Neural cell (in vitro differentiated cells): Measurements from ENCODE around the gene LMO1. TPM values are rescaled to one million over a fixed set of nuclear protein-coding genes. Genes with fewer than 3 reads are reported as not detected.

Experiments used
- H2AFZ ChIP-seq: fragments of 200-600, 300-800 bp; sonication (generic), shearing (Covaris generic); 2 replicates; pipeline ENCODE4 v1.6.0; 2014; ENCODE audit warnings: low read depth, mild to moderate bottlenecking, antibody characterized with exemption, low read length, moderate library complexity
- H3F3A ChIP-seq: fragments of 200-600 bp; shearing (Covaris generic); 2 replicates; pipeline ENCODE4 v1.6.1; 2016; ENCODE audit warnings: mild to moderate bottlenecking, moderate library complexity, mixed read lengths, antibody characterized with exemption, low read length; ENCODE audit not compliant: insufficient read depth, poor library complexity, severe bottlenecking
- H3K27ac ChIP-seq: fragments of 200-600, 300-800 bp; sonication (generic), shearing (Covaris generic); 2 replicates; pipeline ENCODE4 v1.5.1; 2014; ENCODE audit warnings: mild to moderate bottlenecking, low read length, moderate library complexity
- H3K27me3 ChIP-seq: fragments of 300-800, 200-600 bp; sonication (generic), shearing (Covaris generic); 2 replicates; pipeline ENCODE4 v1.6.0; 2014; ENCODE audit warnings: mild to moderate bottlenecking, low read depth, low read length, moderate library complexity; ENCODE audit not compliant: insufficient read depth
- H3K36me3 ChIP-seq: fragments of 300-800, 200-600 bp; sonication (generic), shearing (Covaris generic); 2 replicates; pipeline ENCODE4 v1.5.1; 2014; ENCODE audit warnings: mild to moderate bottlenecking, antibody characterized with exemption, low read length, moderate library complexity; ENCODE audit not compliant: insufficient read depth
- H3K4me2 ChIP-seq: fragments of 300-800, 200-600 bp; sonication (generic), shearing (Covaris generic); 2 replicates; pipeline ENCODE4 v1.6.0; 2014; ENCODE audit warnings: mild to moderate bottlenecking, low read length
- H3K4me3 ChIP-seq: fragments of 300-800, 200-600 bp; sonication (generic), shearing (Covaris generic); 2 replicates; pipeline ENCODE4 v1.5.1; 2014; ENCODE audit warnings: mild to moderate bottlenecking, low read length, moderate library complexity
- H3K79me2 ChIP-seq: fragments of 200-600 bp; shearing (Covaris generic); replicated peaks from 2 replicates; pipeline ENCODE4 v1.6.0; 2014; ENCODE audit warnings: mild to moderate bottlenecking, low read length, moderate library complexity; ENCODE audit not compliant: insufficient read depth
- H3K9ac ChIP-seq: fragments of 300-800, 200-600 bp; sonication (generic), shearing (Covaris generic); 2 replicates; pipeline ENCODE4 v1.6.1; 2016; ENCODE audit warnings: mild to moderate bottlenecking, low read length, mixed read lengths
- H3K9me2 ChIP-seq: fragments of 200-600 bp; shearing (Covaris generic); 2 replicates; pipeline ENCODE4 v1.6.1; 2016; ENCODE audit warnings: mild to moderate bottlenecking, low read length, mixed read lengths; ENCODE audit not compliant: insufficient read depth
- H3K9me3 ChIP-seq: fragments of 200-600, 300-800 bp; sonication (generic), shearing (Covaris generic); 2 replicates; pipeline ENCODE4 v1.6.1; 2016; ENCODE audit warnings: mild to moderate bottlenecking, mixed run types, low read length, moderate library complexity, mixed read lengths
- H4K20me1 ChIP-seq: fragments of 200-600 bp; shearing (Covaris generic); 2 replicates; pipeline ENCODE4 v1.6.1; 2016; ENCODE audit warnings: mild to moderate bottlenecking, mixed run types; ENCODE audit not compliant: insufficient read depth
- EP300 ChIP-seq: fragments of 450-650 bp; conservative IDR thresholded peaks from 2 replicates; pipeline ENCODE4 v1.6.1; 2014; ENCODE audit warnings: antibody characterized with exemption, mild to moderate bottlenecking, moderate library complexity; ENCODE audit not compliant: poor library complexity, severe bottlenecking
- EZH2 ChIP-seq: fragments of 200-600, 300-800 bp; shearing (Covaris generic), sonication (generic); IDR thresholded peaks from 2 replicates; pipeline ENCODE4 v1.6.1; 2014; ENCODE audit warnings: antibody characterized with exemption, low read length, borderline replicate concordance, mild to moderate bottlenecking; ENCODE audit not compliant: insufficient read depth, poor library complexity, severe bottlenecking
- MXI1 ChIP-seq: fragments of 450-650 bp; conservative IDR thresholded peaks from 2 replicates; pipeline ENCODE4 v1.6.1; 2014; ENCODE audit warnings: antibody characterized with exemption, mild to moderate bottlenecking; ENCODE audit not compliant: poor library complexity, severe bottlenecking
- POLR2AphosphoS5 ChIP-seq: IDR thresholded peaks from 2 replicates; pipeline ENCODE4 v1.6.1; 2012
- RAD21 ChIP-seq: fragments of 450-650 bp; conservative IDR thresholded peaks from 2 replicates; pipeline ENCODE4 v1.6.1; 2014; ENCODE audit warnings: antibody characterized with exemption, mild to moderate bottlenecking, moderate library complexity
- SMC3 ChIP-seq: fragments of 450-650 bp; conservative IDR thresholded peaks from 2 replicates; pipeline ENCODE4 v1.6.1; 2014; ENCODE audit warnings: antibody characterized with exemption, mild to moderate bottlenecking, moderate library complexity; ENCODE audit not compliant: poor library complexity
- TAF1 ChIP-seq: IDR thresholded peaks from 2 replicates; pipeline ENCODE4 v1.6.1; 2012; ENCODE audit warnings: low read depth
- polyA plus RNA-seq: library from polyadenylated mRNA; depleted of rRNA; stranded (reverse); fragments of >200 nt; gene quantifications from 2 replicates; pipeline ENCODE4 v1.2.3, GENCODE V29; 2014
- TF ChIP-seq, protein P1 (sequence below): fragments of 450-650 bp; IDR thresholded peaks from 2 replicates; pipeline ENCODE4 v1.5.1; 2014; ENCODE audit warnings: antibody characterized with exemption, mild to moderate bottlenecking, moderate library complexity; ENCODE audit not compliant: poor library complexity, severe bottlenecking
- TF ChIP-seq, protein P2 (sequence below): IDR thresholded peaks from 2 replicates; pipeline ENCODE4 v1.6.1; 2012; ENCODE audit warnings: borderline replicate concordance

LMO1 gene
- polyA plus RNA-seq, 1 donor from 2014 or later = 4.4 TPM

DNA sequence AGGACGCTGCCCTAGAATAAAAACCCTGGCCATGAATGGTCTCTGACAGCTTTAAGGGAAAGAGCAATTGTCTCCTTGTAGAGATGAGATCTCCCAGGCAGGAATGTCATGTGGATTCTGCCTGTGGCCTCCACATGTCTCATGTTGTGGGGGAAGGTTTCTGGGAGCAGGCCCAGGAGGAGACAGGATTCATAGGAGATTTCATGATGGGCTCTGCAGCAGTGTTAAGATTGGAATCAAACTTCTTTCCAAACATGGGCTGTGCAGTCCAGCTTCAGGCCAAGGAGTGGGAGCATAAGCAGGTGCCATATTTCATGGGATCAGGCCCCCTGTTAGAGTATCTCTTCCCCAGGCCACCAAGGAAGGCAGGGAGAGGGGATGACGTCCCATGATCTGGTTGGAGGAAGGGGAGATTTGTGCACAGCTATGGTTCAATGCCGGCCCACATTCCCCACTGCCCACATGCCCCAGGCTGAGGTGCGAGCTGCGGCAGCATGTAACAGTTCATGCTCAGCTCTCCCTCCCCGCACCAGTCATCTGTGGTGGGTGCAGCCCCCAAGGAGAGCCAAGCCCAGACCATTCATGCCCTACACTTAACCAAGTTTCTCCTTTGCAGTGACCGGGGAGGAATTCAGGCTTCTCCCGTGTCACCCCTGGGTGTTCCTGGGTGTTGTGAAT is 42.5 kb downstream of the LMO1 start:
- Histone ChIP-seq H4K20me1 (no peaks in the 10 kb centered on the region), H3K4me2 (no peak overlapping the region), H3K27me3 (no peaks in the 10 kb centered on the region), H3K9ac (no peak overlapping the region), H3K36me3 (no peaks in the 10 kb centered on the region), H3K27ac (no peak overlapping the region), H3F3A (no peaks in the 10 kb centered on the region), H3K4me3 (no peak overlapping the region), H2AFZ (no peak overlapping the region), H3K9me3 (no peaks in the 10 kb centered on the region), H3K79me2 (no peaks in the 10 kb centered on the region), H3K9me2 (no peaks in the 10 kb centered on the region)
- no peak for TF ChIP-seq RAD21
- no peak for TF ChIP-seq TAF1
- TF ChIP-seq POLR2AphosphoS5 = no peak
- TF ChIP-seq EZH2 = no peak
- no peak for TF ChIP-seq EP300
- TF ChIP-seq SMC3 = no peak
- TF ChIP-seq, protein P1, sequence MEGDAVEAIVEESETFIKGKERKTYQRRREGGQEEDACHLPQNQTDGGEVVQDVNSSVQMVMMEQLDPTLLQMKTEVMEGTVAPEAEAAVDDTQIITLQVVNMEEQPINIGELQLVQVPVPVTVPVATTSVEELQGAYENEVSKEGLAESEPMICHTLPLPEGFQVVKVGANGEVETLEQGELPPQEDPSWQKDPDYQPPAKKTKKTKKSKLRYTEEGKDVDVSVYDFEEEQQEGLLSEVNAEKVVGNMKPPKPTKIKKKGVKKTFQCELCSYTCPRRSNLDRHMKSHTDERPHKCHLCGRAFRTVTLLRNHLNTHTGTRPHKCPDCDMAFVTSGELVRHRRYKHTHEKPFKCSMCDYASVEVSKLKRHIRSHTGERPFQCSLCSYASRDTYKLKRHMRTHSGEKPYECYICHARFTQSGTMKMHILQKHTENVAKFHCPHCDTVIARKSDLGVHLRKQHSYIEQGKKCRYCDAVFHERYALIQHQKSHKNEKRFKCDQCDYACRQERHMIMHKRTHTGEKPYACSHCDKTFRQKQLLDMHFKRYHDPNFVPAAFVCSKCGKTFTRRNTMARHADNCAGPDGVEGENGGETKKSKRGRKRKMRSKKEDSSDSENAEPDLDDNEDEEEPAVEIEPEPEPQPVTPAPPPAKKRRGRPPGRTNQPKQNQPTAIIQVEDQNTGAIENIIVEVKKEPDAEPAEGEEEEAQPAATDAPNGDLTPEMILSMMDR = no peak
- TF ChIP-seq MXI1 = no peak
- TF ChIP-seq, protein P2, sequence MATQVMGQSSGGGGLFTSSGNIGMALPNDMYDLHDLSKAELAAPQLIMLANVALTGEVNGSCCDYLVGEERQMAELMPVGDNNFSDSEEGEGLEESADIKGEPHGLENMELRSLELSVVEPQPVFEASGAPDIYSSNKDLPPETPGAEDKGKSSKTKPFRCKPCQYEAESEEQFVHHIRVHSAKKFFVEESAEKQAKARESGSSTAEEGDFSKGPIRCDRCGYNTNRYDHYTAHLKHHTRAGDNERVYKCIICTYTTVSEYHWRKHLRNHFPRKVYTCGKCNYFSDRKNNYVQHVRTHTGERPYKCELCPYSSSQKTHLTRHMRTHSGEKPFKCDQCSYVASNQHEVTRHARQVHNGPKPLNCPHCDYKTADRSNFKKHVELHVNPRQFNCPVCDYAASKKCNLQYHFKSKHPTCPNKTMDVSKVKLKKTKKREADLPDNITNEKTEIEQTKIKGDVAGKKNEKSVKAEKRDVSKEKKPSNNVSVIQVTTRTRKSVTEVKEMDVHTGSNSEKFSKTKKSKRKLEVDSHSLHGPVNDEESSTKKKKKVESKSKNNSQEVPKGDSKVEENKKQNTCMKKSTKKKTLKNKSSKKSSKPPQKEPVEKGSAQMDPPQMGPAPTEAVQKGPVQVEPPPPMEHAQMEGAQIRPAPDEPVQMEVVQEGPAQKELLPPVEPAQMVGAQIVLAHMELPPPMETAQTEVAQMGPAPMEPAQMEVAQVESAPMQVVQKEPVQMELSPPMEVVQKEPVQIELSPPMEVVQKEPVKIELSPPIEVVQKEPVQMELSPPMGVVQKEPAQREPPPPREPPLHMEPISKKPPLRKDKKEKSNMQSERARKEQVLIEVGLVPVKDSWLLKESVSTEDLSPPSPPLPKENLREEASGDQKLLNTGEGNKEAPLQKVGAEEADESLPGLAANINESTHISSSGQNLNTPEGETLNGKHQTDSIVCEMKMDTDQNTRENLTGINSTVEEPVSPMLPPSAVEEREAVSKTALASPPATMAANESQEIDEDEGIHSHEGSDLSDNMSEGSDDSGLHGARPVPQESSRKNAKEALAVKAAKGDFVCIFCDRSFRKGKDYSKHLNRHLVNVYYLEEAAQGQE = no peak

DNA sequence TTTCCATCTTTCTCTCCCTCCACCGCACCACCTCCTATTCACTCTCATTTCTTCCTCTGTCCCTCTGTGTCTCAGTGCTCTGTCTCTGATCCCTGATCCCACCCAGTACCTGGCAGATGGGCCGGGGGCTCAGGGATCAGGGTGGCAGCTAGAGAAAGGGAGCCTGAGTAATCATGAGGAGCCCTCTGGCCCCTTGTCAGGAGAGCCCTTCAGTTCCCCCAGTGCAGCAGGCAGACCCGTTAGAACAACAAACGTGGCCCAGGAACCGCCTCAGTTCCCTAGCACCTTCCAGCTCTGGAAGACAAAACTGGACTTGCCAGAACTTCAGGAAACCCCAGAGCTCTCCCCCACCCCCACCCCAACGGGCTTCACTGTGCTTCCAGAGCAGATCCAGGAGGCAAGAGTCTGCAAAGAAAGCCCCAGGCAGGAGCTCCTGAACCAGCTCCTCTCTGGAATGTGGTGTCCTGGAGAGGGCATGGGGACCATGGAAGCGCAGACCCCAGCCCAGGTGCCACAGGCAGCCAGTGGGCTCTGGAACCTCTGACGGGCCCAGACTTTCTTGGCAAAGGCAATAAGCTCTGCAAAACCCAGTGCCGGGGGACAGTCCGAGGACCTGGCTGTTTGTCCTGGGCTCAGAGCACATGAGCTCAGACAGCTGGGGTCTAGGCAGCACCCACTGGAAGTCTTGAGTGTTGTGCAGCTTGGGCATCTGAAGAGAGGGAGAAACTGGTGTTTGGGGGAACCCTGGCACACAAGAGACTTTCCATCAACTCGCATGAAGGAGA is 43.2 kb downstream of the LMO1 start:
- Histone ChIP-seq H3K27me3 (no peaks in the 10 kb centered on the region), H3K4me3 (no peak overlapping the region), H3K9me3 (no peaks in the 10 kb centered on the region), H3K27ac (no peak overlapping the region), H3K9me2 (no peaks in the 10 kb centered on the region), H3K79me2 (no peaks in the 10 kb centered on the region), H3K36me3 (no peaks in the 10 kb centered on the region), H4K20me1 (no peaks in the 10 kb centered on the region), H2AFZ (no peak overlapping the region), H3K4me2 (no peak overlapping the region), H3K9ac (no peak overlapping the region), H3F3A (no peaks in the 10 kb centered on the region)
- TF ChIP-seq RAD21 (no peak), POLR2AphosphoS5 (no peak), EP300 (no peak), SMC3 (no peak), MXI1 (no peak), EZH2 (no peak), TAF1 (no peak)
- TF ChIP-seq, protein P1 = no peak
- TF ChIP-seq, protein P2 = no peak
